Activated CD4-positive, CD25-positive, alpha-beta regulatory T cell (primary cell): ENCODE data around the gene HIGD1B.
"Not testable (repeated sequence)": the region's sequence is repeated elsewhere in the genome, so short reads cannot be mapped to it uniquely, and the experiment has no call there.

Experiments
- DNase-seq, 4 experiments: peaks; one replicate each; lab custom pipeline; 2025; lab: John Stamatoyannopoulos, UW

The HIGD1B gene

DNA sequence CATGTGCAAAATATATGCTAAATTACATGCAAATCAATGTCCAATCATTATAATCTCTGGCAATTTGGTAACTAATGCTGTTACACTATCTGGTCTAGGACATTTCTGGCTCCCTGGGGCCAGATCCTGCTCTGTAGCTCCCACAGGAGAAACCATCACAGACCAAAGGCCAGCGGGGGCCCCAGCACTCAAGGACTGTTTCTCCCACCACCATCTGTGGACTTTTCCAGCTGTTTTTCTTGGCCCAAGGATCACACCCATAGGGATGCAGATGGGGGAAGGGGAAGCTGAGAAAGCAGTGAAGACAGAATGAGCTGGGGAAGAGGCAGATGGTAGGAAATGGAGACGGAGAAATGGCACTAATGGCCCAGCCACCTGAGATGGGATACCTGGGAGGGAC is at the start of gene HIGD1B:
HIGD1B (plus strand) TSS at position 298 of the 400 bp plus-strand sequence. CDS start 270 bp downstream, outside the sequence.
- DNase-seq: no peak

- no peak for DNase-seq
Measured at GRCh38 chr17:44798356-44798755, 49.3 kb upstream of the HIGD1B start.

DNA sequence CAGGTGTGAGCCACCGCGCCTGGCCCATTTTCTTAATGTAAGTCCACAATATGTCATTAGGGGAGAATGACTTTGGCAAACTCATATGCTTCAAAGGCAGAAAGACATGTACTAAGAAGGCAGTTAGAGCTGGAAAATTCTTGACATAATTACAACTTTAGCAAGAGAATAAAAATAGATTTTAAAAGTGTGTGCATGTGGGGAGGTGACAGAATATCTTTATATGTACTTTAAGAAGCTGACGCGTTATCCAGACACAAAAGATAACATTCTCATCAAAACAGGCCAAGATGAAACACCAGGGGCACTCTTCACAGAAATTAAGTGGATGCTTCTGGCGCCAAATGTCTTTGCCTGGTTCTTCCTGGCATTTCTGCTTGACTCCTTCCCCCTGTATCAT is 45.8 kb upstream of the HIGD1B start:
- no peak for DNase-seq

- no peak for DNase-seq
Measured at GRCh38 chr17:44804302-44805089, 43.2 kb upstream of the HIGD1B start.

- DNase-seq: no peak
Measured at GRCh38 chr17:44807093-44807816, 40.4 kb upstream of the HIGD1B start.

- DNase-seq: no peak
Measured at GRCh38 chr17:44807817-44808155, 39.9 kb upstream of the HIGD1B start.

DNA sequence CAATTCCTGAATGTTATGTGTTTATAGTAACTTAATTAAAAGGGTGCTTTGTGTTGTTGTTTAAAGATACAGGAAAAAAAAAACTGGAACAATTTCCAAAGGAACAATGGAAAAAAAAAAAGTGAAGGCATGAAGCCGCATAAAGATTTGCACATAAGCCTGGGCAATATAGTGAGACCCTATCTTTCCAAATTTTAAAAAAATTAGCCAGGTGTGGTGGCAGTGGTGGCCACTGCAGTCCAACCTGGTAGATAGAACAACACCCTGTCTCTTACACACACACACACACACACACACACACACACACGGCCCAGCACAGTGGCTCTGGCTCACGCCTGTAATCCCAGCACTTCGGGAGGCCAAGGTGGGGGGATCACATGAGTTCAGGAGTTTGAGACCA is 39.5 kb upstream of the HIGD1B start:
- no peak for DNase-seq

DNA sequence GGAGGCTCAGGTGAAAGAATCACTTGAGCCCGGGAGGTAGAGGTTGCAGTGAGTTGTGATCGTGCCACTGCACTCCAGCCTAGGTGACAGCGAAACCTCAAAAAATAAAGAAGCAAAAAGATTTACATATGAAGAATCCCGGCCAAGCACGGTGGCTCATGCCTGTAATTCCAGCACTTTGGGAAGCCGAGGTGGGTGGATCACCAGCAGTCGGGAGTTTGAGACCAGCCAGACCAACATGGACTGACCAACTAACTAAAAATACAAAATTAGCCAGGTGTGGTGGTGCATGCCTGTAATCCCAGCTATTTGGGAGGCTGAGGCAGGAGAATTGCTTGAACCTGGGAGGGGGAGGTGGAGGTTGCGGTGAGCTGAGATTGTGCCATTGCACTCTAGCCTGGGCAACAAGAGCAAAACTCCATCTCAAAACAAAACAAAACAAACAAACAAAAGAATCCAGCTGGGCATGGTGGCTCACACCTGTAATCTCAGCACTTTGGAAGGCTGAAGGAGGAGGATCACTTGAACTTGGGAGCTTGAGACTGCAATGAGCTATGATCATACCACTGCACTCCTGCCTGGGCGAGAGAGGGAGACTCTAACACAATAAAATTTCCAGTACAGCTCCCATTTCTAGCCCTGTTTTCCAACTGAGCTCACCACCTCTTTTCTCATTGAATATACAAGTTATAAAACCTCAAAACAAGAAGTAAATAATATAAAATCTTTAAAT is 38.9 kb upstream of the HIGD1B start:
- DNase-seq: not testable (repeated sequence)

GRCh38 chr17:44812263-44812662 is 35.4 kb upstream of the HIGD1B start:
- no peak for DNase-seq

DNA sequence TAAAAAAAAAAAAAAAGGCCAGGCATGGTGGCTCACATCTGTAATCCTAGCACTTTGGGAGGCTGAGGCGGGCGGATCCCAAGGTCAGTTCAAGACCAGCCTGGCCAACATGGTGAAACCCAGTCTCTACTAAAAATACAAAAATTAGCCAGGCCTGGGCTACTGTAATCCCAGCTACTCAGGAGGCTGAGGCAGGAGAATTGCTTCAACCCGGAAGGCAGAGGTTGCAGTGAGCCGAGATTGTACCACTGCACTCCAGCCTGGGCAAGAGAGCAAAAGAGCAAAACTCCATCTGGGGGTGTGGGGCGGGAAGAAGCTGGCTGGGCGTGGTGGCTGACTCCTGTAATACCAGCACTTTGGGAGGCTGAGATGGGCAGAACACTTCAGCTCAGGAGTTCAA is 29.2 kb upstream of the HIGD1B start:
- DNase-seq: not testable (repeated sequence)

GRCh38 chr17:44820631-44821212 is 27.0 kb upstream of the HIGD1B start:
- DNase-seq: no peak

GRCh38 chr17:44825236-44825635 is 22.4 kb upstream of the HIGD1B start:
- DNase-seq: not testable (repeated sequence)

DNA sequence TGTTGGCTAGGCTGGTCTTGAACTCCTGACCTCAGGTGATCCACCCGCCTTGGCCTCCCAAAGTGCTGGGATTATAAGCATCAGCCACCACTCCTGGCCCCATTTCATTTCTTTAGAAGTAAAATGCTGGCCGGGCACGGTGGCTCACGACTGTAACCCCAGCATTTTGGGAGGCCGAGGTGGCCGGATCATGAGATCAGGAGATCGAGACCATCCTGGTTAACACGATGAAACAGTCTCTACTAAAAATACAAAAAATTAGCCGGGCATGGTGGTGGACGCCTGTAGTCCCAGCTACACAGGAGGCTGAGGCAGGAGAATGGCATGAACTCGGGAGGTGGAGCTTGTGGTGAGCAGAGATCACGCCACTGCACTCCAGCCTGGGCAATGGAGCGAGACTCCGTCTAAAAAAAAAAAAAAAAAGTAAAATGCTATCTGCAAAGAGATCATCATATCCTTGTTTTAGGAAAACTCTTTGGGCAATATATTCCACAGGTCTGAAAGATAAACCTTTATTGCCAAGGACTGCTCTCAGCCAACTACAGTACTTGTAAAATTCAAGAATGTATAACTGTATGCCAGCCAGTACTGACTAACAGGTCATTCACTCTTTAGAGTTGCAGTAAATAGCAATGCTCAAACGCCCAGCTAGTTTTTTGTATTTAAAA is 21.4 kb upstream of the HIGD1B start:
- DNase-seq: no peak

GRCh38 chr17:44827863-44828262 is 19.8 kb upstream of the HIGD1B start:
- no peak for DNase-seq

- no peak for DNase-seq
Measured at GRCh38 chr17:44828919-44829522, 18.7 kb upstream of the HIGD1B start.

GRCh38 chr17:44829523-44830358 is 17.9 kb upstream of the HIGD1B start, which contains the start of gene GJC1:
Gene GJC1 (minus strand): TSS chr17:44830287. CDS start chr17:44805817, 24,470 bp downstream.
- no peak for DNase-seq

DNA sequence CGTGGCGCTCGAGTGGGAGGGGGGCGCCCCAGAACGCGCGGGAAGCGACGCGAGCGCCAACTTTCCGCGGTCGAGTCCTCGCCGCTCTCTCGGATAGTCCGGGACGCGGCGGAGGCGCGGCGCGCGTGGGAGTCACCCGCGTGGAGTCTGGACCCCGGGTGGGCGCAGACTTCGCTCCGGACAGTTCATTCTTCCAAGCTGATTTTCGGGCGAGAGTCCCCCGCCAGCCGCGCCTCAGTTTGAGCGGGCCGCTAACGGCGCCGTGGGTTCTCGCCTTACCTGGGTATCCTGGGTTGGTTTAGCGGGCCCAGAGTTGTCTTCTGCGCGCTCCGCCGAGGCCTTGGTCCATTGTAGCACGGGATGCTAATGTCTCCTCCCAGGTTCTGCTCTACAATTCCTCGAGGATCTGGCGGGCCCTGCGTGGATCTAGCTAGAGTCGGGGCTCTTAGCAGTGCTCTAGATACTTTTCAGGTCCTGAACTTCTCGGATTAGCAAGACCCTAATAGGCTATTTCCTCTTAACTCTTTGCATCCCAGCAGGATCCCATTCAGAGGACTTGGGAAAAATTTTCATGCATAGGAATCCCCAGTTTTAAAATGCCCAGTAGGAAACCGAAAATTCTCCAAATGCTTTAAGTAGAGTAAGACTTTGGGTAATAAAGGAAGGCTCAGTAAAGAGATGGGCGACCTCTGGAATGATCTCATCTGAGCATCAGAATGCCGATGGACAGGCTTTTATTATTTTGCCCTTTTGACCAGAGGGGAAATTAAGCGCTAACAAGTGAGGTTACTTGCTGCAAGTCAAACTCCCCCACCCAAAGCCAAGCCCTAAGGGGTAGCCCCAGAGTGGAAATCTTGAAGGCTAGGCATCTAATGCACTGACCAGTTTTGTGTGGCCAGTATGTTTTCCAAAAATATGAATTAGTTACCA is 17.1 kb upstream of the HIGD1B start:
- no peak for DNase-seq

- DNase-seq: no peak
Measured at GRCh38 chr17:44831371-44831770, 16.3 kb upstream of the HIGD1B start.

DNA sequence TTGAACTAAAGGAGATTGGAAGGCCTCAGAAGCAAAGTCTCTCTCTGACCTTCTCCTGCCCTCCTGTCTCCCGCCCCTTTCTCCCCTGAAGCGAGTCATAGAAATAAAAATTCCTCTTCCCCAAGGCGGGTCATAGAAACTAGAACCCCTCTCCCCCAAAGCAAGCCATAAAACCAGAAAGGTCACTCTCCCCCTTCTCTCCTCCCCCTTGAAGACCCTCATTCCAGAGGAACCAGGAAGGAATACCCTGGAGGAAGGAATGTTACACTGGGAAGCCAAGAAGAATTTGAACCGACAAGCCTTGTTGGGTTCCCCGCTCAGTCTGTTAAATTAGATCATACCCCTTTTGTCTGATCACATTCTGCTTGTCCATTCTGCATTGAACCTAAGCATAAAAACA is 14.9 kb upstream of the HIGD1B start:
- DNase-seq: no peak
